Measurements from ENCODE around the gene TMEM238.

GRCh38 chr19:55389386-55390317, 5.6 kb upstream of the TMEM238 start:
- TF ChIP-seq EZH2 (IDR thresholded peaks at IDR 0.05; ENCODE audit: insufficient read depth, poor library complexity, severe bottlenecking) (no peak), EZH2phosphoT487 (IDR thresholded peaks at IDR 0.05; ENCODE audit: insufficient read depth, low read depth) (no peak)
